ENCODE data around the gene EIF3F. TPM values are rescaled to one million over a fixed set of nuclear protein-coding genes. Genes with fewer than 3 reads are reported as not detected.

The EIF3F gene, protein sequence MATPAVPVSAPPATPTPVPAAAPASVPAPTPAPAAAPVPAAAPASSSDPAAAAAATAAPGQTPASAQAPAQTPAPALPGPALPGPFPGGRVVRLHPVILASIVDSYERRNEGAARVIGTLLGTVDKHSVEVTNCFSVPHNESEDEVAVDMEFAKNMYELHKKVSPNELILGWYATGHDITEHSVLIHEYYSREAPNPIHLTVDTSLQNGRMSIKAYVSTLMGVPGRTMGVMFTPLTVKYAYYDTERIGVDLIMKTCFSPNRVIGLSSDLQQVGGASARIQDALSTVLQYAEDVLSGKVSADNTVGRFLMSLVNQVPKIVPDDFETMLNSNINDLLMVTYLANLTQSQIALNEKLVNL
- 326 and 363 TPM in 2 replicates for total RNA-seq

DNA sequence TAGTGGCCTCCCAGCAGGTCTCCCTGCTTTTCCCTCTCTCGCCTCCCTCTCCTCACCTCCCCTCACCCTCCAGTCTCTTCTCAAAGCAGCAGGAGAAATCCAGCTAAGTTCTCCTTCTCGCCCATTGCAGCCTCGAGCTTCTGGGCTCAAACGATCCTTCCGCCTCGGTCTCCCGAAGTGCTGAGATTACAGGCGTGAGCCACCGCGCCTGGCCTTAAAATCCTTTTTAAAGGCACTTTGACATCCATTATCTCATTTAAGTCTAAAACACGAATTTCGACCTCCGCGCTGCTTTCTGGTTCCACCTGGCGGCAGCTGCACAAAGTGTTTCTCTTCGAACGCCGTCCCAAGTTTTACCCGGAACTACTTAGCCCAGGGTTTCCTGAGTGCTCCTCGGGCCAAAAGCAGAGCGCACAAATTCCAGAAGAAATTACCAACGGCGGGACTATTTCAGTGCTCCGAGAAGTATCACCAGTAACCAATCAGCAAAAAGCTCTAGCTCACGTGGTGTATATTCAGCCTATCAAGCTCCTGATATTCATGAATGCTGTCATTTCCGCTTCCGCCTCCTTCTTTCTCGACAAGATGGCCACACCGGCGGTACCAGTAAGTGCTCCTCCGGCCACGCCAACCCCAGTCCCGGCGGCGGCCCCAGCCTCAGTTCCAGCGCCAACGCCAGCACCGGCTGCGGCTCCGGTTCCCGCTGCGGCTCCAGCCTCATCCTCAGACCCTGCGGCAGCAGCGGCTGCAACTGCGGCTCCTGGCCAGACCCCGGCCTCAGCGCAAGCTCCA is at the start of gene EIF3F:
TSS of gene EIF3F (plus strand) at position 570 of the 792 bp plus-strand sequence. CDS start at position 586, 16 bp downstream.

DNA sequence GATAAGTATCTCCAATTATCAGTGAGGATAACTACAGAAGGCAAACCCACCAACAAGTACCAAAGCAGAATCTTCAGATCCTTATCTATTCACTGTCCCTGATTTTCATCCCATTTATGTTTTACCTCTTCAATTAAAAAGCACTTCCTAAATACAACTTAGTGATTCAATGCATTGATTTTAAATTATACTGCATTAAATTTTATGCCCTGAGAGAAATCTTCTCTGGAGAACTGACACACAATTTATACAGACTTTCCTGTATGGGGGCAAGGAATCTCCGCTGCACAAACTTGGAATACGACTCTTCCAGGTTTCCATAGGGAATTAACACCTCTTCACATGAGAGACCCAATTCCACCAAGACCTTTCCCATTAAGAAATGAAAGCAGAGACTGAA is 45.5 kb upstream of the EIF3F start, which contains the start of gene OR10A3:
TSS of gene OR10A3 (minus strand) at position 101 of the 400 bp plus-strand sequence. CDS start 2,188 bp downstream, outside the sequence.

DNA sequence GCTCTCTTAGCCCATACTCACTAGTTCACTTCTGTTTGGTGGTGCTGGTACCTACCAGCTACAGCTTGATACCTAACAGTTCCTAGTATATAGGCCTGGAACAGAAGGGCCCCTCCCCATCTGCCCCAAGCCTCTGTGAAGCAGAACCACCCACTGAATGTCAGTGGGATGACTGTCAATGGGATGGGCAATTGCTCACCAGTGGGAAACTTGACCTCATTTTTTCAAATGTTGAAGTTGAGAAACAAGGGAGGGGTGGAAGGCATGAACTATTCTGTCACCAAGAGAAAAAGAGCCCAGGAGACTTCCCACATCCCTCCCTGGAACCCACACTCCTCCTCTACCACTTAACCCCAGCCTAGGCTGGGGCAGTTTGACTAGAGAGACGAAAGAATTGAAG is 21.8 kb upstream of the EIF3F start, which contains the start of gene NLRP10:
TSS of gene NLRP10 (minus strand) at position 62 of the 400 bp plus-strand sequence. CDS start 1,952 bp downstream, outside the sequence.

Other genes starting within 250 kb of the EIF3F start
- gene OR5P2, start 190.4 kb upstream of the EIF3F start, total RNA-seq: not detected in 2 replicates
- not detected in 2 replicates for gene OR5P3, start 156.5 kb upstream of the EIF3F start, total RNA-seq
- not detected in 2 replicates for gene OR10A6, start 56.1 kb upstream of the EIF3F start, total RNA-seq
- gene OR10A3, start 45.6 kb upstream of the EIF3F start, total RNA-seq: not detected in 2 replicates
- gene NLRP10, start 21.9 kb upstream of the EIF3F start, total RNA-seq: not detected in 2 replicates
- 0.13 and 0.25 TPM in 2 replicates for gene TUB, start 93.9 kb downstream of the EIF3F start, total RNA-seq
- gene RIC3, start 181.7 kb downstream of the EIF3F start, total RNA-seq: not detected in 2 replicates